ENCODE results near the gene EEF1A2. TPM values are rescaled to one million over a fixed set of nuclear protein-coding genes. Genes with fewer than 3 reads are reported as not detected.
A peak's percentile ranks its signal among the peaks of the same experiment; 100 is the strongest.

EEF1A2 gene
- total RNA-seq, 4 donors from 2014 or later, result 1.7 to 17.8 (median 7.4) TPM

DNA sequence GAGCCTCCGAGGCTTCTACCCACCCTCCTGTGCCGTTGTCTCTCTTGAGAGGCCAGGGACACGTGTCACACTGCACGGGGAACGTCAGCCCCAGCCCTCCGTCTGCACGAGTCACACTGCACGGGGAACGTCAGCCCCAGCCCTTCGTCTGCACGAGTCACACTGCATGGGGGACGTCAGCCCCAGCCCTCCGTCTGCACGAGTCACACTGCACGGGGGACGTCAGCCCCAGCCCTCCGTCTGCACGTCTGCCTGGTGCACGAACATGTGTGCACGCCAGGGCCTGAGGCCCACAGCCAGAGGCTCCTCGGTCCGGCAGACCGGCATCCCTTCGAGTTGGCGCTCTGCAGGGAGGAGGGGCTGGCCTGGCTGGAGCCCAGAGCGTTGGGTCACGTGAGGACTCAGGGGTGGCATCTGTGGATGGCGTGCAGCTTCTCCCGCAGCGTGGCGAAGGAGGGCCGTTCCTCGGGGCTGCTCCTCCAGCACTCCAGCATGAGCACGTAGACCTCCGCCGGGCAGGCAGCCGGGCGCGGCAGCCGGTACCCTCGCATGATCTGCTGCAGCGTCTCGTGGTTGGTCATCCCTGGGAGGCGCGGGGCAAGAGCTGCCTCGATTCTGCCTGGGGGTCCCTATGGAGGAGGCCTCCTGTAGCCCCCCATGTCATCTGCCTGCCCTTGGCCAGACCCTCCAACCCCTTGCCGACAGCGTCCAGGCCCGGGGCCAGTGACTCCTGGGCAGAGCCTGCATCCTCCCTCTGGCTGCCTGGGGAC lies 41.7 kb upstream of the EEF1A2 start:
- H3K27me3 ChIP-seq, result peaks cover 0 to 52% (median 9%) of the 10 kb centered on the region in 4 donors
- no peak for DNase-seq (ENCODE audit: extremely low spot score)
- H3K27ac ChIP-seq (replicated peaks in 1 of 4), result no peak overlapping the region
- intact Hi-C loops (cut with DNase I), result no loop called here
- H3K36me3 ChIP-seq, result no peaks in the 10 kb centered on the region
- 78% methylated on average over 10 of the region's 49 CpGs for WGBS
- TF ChIP-seq POLR2A (IDR thresholded peaks at IDR 0.05; ENCODE audit: low read depth) (no peak), EP300 (IDR thresholded peaks at IDR 0.05) (no peak), POLR2AphosphoS5 (IDR thresholded peaks at IDR 0.05) (no peak)
- TF ChIP-seq, protein P1, sequence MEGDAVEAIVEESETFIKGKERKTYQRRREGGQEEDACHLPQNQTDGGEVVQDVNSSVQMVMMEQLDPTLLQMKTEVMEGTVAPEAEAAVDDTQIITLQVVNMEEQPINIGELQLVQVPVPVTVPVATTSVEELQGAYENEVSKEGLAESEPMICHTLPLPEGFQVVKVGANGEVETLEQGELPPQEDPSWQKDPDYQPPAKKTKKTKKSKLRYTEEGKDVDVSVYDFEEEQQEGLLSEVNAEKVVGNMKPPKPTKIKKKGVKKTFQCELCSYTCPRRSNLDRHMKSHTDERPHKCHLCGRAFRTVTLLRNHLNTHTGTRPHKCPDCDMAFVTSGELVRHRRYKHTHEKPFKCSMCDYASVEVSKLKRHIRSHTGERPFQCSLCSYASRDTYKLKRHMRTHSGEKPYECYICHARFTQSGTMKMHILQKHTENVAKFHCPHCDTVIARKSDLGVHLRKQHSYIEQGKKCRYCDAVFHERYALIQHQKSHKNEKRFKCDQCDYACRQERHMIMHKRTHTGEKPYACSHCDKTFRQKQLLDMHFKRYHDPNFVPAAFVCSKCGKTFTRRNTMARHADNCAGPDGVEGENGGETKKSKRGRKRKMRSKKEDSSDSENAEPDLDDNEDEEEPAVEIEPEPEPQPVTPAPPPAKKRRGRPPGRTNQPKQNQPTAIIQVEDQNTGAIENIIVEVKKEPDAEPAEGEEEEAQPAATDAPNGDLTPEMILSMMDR (IDR thresholded peaks at IDR 0.05), result no peak
- H3K9me3 ChIP-seq, result no peaks in the 10 kb centered on the region
- H3K4me1 ChIP-seq, result peaks cover 14 to 23% (median 19%) of the 10 kb centered on the region in 4 donors
- no peak overlapping the region for H3K4me3 ChIP-seq

DNA sequence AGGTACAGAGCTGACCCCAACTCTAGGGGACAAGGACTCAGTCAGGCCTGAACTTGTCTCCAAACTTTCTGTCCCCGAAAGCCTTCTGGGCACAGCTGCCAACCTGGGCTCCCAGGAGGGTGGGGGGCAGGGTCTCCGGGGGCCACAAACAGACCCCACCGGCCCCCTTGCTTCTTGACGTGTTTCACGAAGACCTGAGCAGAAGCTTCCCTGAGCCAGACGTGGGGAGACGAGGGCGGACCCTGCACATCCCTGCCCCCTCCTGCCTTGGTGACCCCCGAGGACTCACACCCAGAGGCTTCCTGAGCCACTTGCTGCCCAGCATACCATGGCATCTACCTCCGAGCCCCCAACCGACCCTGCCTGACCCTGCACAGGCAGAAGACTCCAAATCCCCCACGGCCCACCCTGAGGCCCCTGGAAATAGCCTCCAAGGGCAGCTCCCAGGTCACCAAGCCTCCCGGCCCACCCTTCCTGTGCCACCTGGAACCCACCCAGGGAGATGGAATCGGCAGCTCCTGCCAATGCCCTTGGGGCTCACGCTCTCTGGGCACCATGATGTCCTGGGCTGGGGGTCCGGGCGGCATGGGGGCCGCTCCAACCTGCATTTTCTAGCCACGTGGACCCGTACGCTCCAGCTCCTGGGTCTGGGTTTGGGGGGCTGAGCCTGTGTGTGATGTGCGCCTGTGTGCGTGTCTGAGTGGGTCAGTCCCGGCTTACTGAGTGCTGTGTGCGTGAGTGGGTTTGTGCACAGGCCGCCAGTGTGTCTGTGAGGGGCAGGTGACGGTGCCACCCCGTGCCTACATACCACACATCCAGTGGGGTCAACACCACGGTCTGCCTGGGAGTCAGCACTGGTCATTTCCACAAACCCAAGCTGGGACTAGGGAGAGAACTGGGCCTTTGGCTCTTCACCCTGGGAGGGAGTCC lies 40.8 kb upstream of the EEF1A2 start:
- Histone ChIP-seq H3K36me3 (no peaks in the 10 kb centered on the region), H3K27ac (replicated peaks in 1 of 4) (no peak overlapping the region), H3K4me3 (no peak overlapping the region), H3K4me1 (peaks cover 16 to 31% (median 25%) of the 10 kb centered on the region in 4 donors), H3K27me3 (peaks cover 0 to 53% (median 15%) of the 10 kb centered on the region in 4 donors), H3K9me3 (no peaks in the 10 kb centered on the region)
- 89% methylated on average over 19 of the region's 29 CpGs for WGBS
- intact Hi-C loops (cut with DNase I), result loop anchor here (2.0 to 10.0 kb wide), 2 partner anchors 115 to 257 kb away; partner anchors contain the start of genes RTEL1 and STMN3
- DNase-seq (ENCODE audit: extremely low spot score), result no peak
- TF ChIP-seq POLR2AphosphoS5 (IDR thresholded peaks at IDR 0.05) (no peak), POLR2A (IDR thresholded peaks at IDR 0.05; ENCODE audit: low read depth) (no peak), EP300 (IDR thresholded peaks at IDR 0.05) (no peak)
- TF ChIP-seq, protein P1 (IDR thresholded peaks at IDR 0.05), result no peak

DNA sequence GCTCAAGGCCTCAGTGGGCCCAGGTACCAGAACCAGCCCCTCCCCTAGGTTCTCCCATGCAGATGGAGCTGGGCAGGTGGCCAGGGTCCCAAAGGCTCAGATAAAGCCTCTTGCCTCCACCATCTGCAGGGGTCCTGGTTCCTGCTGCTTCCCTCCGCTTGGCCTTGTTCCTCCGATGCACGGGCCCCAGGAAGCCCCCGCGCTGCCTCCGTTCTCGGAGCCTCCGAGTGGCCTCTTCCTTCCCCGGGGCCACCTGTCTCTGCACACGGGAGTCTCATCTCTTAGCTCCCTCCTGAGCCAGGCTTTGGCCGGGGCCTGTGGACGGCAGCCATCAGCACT lies 40.2 kb upstream of the EEF1A2 start:
- Histone ChIP-seq H3K4me1 (peaks cover 16 to 34% (median 27%) of the 10 kb centered on the region in 4 donors), H3K36me3 (no peaks in the 10 kb centered on the region), H3K4me3 (no peak overlapping the region), H3K27me3 (peaks cover 0 to 57% (median 22%) of the 10 kb centered on the region in 4 donors), H3K27ac (replicated peaks in 1 of 4) (no peak overlapping the region), H3K9me3 (no peaks in the 10 kb centered on the region)
- TF ChIP-seq EP300 (IDR thresholded peaks at IDR 0.05) (no peak), POLR2AphosphoS5 (IDR thresholded peaks at IDR 0.05) (no peak), POLR2A (IDR thresholded peaks at IDR 0.05; ENCODE audit: low read depth) (no peak)
- TF ChIP-seq, protein P1 (IDR thresholded peaks at IDR 0.05), result no peak
- intact Hi-C loops (cut with DNase I), result loop anchor here (2.0 to 10.0 kb wide), 2 partner anchors 116 to 258 kb away; partner anchors contain the start of genes RTEL1 and STMN3
- WGBS, result 83% methylated on average over 10 of the region's 12 CpGs
- DNase-seq (ENCODE audit: extremely low spot score), result no peak

DNA sequence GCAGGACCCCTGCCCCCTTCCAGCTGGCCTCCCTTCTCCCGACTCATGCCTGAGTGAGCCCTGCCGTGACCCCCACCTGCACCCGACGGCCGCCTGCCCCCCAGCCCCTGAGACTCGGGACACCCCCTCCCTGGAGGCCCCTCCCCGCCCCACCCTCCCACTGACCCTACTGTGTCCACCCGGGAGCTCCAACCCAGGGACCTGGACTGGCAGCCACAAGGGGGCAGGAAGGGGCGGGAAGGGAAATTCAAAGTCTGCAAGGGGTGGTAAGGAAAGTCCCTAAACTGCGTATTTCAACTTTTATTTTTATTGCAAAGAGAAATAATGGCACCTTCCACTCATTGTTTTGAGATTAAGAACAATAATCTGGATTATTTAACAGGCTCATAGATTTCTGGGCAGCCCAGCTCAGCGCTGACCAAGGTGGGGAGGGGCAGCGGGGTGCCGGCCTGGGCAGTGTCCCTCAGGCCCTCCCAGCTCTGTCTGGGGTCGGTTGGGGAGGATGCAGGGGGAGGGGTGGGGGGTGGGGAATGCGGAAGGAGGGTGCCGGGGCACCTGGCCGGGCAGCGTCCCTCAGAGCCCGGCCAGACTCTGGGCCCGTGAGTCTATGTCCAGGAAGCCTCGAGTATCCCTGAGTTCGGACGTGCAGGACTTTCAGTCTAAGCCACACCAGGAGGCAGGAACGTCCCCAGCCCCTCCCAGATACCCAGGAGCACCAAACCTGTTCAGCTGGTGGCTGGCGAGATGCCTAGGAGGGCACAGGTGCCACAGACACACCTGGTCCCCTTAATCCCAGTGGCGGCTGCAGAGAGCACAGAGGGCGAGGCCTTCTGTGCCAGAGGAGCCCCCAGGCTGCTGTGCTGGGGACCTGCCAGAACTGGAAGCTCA lies 39.6 kb upstream of the EEF1A2 start:
- no peak overlapping the region for H3K27ac ChIP-seq (replicated peaks in 1 of 4)
- no peaks in the 10 kb centered on the region for H3K36me3 ChIP-seq
- intact Hi-C loops (cut with DNase I), result loop anchor here (2.0 to 10.0 kb wide), 2 partner anchors 116 to 258 kb away; partner anchors contain the start of genes RTEL1 and STMN3
- WGBS, result 41% methylated on average over 12 of the region's 27 CpGs
- peak overlapping the region; percentile 23 to 51 (median 36) for H3K4me3 ChIP-seq
- H3K4me1 ChIP-seq, result peaks cover 16 to 34% (median 27%) of the 10 kb centered on the region in 4 donors
- H3K27me3 ChIP-seq, result peaks cover 0 to 63% (median 23%) of the 10 kb centered on the region in 4 donors
- H3K9me3 ChIP-seq, result no peaks in the 10 kb centered on the region
- no peak for DNase-seq (ENCODE audit: extremely low spot score)
- TF ChIP-seq POLR2AphosphoS5 (IDR thresholded peaks at IDR 0.05), result no peak
- TF ChIP-seq, protein P1 (IDR thresholded peaks at IDR 0.05), result peak in 1 of 3 experiments; percentile 14
